Large intestine (tissue), 3 donors: ENCODE results near the gene STK10. TPM values are rescaled to one million over a fixed set of nuclear protein-coding genes. Genes with fewer than 3 reads are reported as not detected.

Experiments used
- DNase-seq, 2 donors: peaks; one replicate each; pipeline versions ENCODE4 v3.0.0 to v3.0.0-alpha.2; 2013
- H3K27ac ChIP-seq: one replicate; pipeline ENCODE4 v1.5.1; 2013; ENCODE audit warnings: low read length
- H3K27me3 ChIP-seq: 2 replicates; pipeline ENCODE4 v1.6.1; 2013; ENCODE audit warnings: low read length; ENCODE audit not compliant: control insufficient read depth, insufficient read depth
- H3K36me3 ChIP-seq: 2 replicates; pipeline ENCODE4 v1.6.1; 2013; ENCODE audit warnings: low read length; ENCODE audit not compliant: control insufficient read depth, insufficient read depth
- H3K4me1 ChIP-seq: one replicate; pipeline ENCODE4 v1.6.1; 2013; ENCODE audit warnings: low read length; ENCODE audit not compliant: control insufficient read depth, insufficient read depth
- H3K4me3 ChIP-seq: one replicate; pipeline ENCODE4 v1.5.1; 2013; ENCODE audit warnings: low read length
- H3K9me3 ChIP-seq: one replicate; pipeline ENCODE4 v1.6.1; 2013; ENCODE audit warnings: mild to moderate bottlenecking, low read depth, low read length, moderate library complexity; ENCODE audit not compliant: control insufficient read depth
- WGBS: methylation state at CpG from one replicate; pipeline ENCODE4 v1.1.5; 2013; ENCODE audit warnings: low lambda C conversion rate; ENCODE audit not compliant: insufficient coverage; 5-methylcytosine and 5-hydroxymethylcytosine counted together
- polyA plus RNA-seq: library from polyadenylated mRNA; unstranded; fragments of 120-200 nt; gene quantifications from one replicate; pipeline ENCODE4 v1.2.1, GENCODE V29; 2013

The STK10 gene
- polyA plus RNA-seq, 1 donor = 10.6 TPM

DNA sequence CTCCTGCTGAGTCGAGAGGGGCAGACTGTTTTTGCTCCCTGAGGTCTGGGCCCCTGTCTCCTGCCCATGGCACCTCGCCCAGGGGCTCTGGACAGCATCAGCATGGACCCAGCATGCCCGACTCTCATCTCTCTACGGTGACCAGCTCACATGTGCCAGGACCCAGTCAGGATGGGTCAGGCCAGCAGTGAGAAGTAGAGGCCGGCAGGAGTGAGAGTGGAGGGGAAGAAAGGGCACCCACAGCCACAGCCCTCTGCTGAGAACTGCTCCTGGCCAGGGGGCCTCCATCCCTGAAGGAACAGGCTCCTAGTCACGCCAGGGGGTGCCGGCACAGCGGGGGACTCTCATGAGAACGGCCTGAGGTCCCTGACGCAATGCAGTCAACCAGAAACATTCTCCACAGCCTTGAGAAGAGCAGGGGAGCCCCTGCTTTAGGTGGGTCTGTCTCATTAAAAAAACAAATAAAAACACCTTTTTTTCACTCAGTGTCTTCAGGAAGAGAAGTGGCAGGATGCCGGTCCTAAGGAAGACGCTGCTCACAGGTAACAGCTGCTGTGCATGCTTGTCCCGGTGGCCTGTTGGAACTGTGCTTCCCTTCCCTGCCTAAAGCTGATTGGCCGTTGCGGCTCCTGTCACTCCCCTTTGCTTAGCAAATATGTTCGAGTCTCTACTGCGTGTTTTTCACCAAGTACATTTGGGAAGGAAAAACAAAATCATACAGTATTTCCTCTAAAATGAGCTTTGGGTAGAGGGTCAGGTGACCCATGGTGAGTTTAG, 95.9 kb downstream of the STK10 start:
- Histone ChIP-seq H3K27ac (no peak overlapping the region), H3K9me3 (no peaks in the 10 kb centered on the region), H3K4me1 (no peaks in the 10 kb centered on the region), H3K36me3 (peaks cover 15% of the 10 kb centered on the region), H3K4me3 (no peak overlapping the region), H3K27me3 (no peaks in the 10 kb centered on the region)
- no peak for DNase-seq
- WGBS = no CpG with 5 or more reads among the region's 17 CpGs

DNA sequence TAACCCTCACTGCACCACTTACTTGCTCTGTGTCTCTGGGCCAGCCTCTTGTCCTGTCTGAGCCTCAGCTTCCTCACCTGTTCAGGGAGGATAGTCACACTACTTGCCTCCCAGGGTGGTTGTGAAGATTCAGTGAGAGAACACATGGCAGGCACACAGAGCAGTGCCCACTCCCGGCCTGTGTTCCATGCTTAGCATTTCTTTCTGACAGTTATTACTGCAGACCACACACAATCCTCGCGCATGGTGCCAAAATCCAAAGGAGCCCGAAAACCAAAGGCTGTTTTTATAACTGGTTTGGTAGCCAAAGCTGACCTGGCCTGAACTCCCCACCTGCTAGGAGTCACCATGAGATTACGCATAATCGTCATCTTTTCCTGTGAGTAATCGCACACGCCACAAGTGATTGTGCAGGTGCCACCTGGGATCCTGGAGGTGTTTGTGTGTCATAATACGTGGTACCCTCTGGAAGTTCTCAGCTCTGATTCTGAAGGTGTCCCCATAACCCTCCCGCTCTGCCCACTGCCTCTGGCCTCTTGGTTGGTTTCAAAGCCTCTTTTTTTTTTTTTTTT, 97.0 kb downstream of the STK10 start:
- no peak for DNase-seq
- Histone ChIP-seq H3K4me3 (no peak overlapping the region), H3K27ac (no peak overlapping the region), H3K9me3 (no peaks in the 10 kb centered on the region), H3K4me1 (no peaks in the 10 kb centered on the region), H3K27me3 (no peaks in the 10 kb centered on the region), H3K36me3 (peaks cover 15% of the 10 kb centered on the region)
- WGBS = no CpG with 5 or more reads among the region's 10 CpGs

DNA sequence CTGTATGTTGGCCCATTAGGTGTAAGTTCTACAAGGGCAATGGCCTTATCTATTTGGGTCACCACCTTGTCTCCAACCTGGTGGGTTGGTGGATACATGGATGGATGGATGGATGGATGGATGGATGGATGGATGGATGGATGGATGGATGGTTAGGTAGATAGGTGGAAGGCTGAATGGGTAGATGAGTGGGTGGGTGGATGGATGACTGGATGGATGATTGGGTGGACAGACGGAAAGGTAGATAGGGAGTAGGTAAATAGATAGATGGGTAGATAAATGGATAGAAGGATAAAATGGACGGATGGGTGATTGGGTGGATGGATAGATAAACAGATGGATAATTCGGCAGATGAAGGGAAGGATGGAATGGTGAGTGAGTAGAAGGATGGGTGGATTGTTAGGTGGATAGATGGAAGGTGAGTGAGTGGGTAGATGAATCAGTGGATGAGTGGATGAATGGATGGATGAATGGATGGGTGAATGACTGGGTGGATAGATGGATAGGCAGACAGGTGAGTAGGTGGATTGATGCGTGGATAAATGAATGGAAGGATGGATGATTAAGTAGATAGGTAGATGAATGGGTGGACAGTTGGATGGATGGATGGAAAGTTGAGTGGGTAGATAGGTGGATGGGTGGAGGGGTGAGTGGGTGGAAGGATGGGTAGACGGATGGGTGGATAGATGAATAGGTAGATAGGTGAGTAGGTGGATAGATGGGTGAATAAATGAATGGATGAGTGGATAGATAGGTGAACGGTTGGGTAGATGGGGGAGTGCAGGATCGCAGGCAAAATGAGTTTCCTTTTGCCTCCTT, 98.5 kb downstream of the STK10 start:
- Histone ChIP-seq H3K27me3 (no peaks in the 10 kb centered on the region), H3K36me3 (peaks cover 15% of the 10 kb centered on the region), H3K27ac (no peak overlapping the region), H3K4me1 (no peaks in the 10 kb centered on the region), H3K4me3 (no peak overlapping the region), H3K9me3 (no peaks in the 10 kb centered on the region)
- 88% methylated on average over 5 of the region's 7 CpGs for WGBS
- no peak for DNase-seq

- H3K9me3 ChIP-seq = no peaks in the 10 kb centered on the region
- DNase-seq = no peak
- WGBS = no CpG with 5 or more reads among the region's 2 CpGs
- H3K4me1 ChIP-seq = no peaks in the 10 kb centered on the region
- H3K36me3 ChIP-seq = peaks cover 15% of the 10 kb centered on the region
- H3K4me3 ChIP-seq = no peak overlapping the region
- no peak overlapping the region for H3K27ac ChIP-seq
- H3K27me3 ChIP-seq = no peaks in the 10 kb centered on the region
Observed at GRCh38 chr5:172088801-172089200, 99.2 kb downstream of the STK10 start.

DNA sequence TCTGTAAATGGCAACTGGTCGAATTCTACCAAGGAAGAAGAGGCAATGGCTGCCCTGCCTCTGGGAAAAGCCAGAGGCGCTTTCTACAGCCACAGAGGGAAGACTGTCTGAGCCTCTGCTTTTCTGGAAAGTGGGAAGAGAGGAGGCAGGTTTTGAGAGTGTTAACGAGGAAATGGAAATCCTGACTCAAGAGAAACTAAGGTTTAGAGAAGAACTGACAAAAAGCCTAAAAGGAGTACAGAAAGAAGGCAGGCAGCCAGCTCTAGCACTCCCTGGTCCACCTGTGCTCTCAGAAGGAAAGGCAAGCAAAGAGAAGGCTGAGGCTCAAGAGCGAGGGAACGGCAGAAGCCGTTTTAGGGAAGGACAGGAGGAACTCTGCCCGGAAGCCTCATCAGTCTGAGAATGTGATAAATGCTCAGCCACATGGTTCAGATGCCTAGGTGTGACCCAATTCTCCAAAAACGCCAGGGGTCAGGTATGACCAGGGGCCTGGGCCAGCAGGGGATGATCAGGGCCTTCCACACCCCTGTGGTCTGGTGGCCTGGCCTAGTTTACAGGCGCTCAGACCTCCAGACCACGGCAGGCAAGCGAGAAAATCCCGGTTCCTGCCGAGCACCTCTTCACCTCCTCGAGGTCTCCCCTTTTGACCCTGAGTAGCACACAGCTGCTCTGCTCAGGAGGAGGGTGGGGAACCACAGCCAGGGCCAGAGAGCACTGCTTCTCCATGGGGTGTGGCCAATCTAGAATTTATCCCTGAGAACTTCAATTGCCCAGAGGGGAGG, 101.6 kb downstream of the STK10 start:
- 83% methylated on average over 1 of the region's 14 CpGs for WGBS
- Histone ChIP-seq H3K36me3 (peaks cover 15% of the 10 kb centered on the region), H3K4me3 (no peak overlapping the region), H3K4me1 (no peaks in the 10 kb centered on the region), H3K27ac (no peak overlapping the region), H3K9me3 (no peaks in the 10 kb centered on the region), H3K27me3 (no peaks in the 10 kb centered on the region)
- DNase-seq = no peak

GRCh38 chr5:172085738-172086137, 102.3 kb downstream of the STK10 start:
- peaks cover 15% of the 10 kb centered on the region for H3K36me3 ChIP-seq

DNA sequence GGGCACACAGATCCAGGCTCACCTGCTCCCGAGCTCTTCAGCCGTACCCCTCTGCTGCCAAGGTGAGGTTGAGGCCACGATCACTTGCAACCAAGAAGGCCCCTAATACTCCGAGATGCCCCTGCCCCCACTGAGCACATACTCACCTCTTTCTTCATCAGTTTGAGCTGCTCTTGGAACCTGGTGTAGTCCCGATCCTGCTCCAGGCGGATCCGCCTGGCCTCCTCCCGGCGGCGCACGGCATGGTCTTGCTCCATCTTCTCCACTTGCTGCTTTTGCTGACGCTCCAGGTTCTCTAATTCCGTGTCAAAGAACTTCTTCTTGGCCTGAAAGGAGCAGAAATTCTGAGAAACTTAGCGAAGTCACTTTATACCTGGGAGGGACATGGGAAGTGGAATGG, 105.8 kb downstream of the STK10 start:
- Histone ChIP-seq H3K4me1 (no peaks in the 10 kb centered on the region), H3K9me3 (no peaks in the 10 kb centered on the region), H3K4me3 (no peak overlapping the region), H3K27ac (no peak overlapping the region), H3K36me3 (peaks cover 15% of the 10 kb centered on the region), H3K27me3 (no peaks in the 10 kb centered on the region)
- no peak for DNase-seq
- WGBS = 100% methylated on average over 1 of the region's 14 CpGs

More at GRCh38 chr5:172085738-172086137, 102.3 kb downstream of the STK10 start:
- H3K9me3 ChIP-seq = no peaks in the 10 kb centered on the region
- DNase-seq = no peak
- no peak overlapping the region for H3K4me3 ChIP-seq
- no peak overlapping the region for H3K27ac ChIP-seq
- H3K27me3 ChIP-seq = no peaks in the 10 kb centered on the region
- WGBS = no CpG with 5 or more reads among the region's 10 CpGs
- no peaks in the 10 kb centered on the region for H3K4me1 ChIP-seq

DNA sequence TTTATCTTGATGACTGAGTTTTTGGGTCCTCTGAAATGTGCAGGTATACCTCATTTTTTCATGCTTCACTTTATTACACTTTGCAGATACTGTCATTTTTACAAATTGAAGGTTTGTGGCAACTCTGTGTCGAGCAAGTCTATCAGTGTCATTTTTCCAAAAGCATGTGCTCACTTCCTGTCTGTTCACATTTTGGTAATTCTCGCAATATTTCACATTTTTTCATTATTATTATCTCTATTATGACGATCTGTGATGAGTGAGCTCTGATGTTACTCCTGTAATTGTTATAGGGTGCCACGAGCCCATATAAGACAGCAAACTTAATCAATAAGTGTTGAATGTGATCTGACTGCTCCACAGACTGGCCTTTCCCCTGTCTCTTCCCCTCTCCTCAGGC, 108.1 kb downstream of the STK10 start:
- no peak overlapping the region for H3K27ac ChIP-seq
- DNase-seq = no peak
- H3K36me3 ChIP-seq = peaks cover 18% of the 10 kb centered on the region
- H3K4me3 ChIP-seq = no peak overlapping the region
- 63% methylated on average over 2 of the region's 4 CpGs for WGBS
- no peaks in the 10 kb centered on the region for H3K27me3 ChIP-seq
- H3K4me1 ChIP-seq = no peaks in the 10 kb centered on the region
- no peaks in the 10 kb centered on the region for H3K9me3 ChIP-seq

DNA sequence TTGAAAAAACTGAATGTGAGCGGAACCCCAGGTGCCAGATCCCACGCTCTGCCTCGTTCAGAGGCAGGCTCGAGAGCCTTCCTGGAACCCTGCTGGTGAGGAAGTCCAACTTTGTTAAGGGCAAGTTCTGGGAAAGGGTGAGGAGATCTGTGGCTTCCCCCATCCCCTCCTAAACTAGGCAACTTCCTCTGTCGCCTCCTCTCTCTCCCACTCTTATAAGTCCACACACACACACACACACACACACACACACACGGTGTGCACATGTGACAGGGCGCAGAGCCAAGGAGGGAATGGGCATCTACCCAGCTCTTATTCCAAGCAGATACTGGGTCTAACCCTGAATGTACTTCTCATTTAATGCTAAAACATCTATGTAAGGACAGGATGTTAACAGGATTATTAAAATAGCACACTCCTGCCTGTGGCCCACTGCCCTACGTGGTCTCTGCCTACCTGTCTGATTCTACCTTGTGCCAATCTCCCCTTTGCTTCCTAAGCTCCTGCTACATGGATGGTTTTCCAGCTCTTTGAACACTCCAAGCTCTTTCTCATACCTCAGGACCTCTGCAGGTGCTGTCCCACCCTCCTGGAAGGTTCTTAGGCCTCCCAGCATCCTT, 109.2 kb downstream of the STK10 start:
- Histone ChIP-seq H3K4me3 (no peak overlapping the region), H3K36me3 (peaks cover 18% of the 10 kb centered on the region), H3K27ac (no peak overlapping the region), H3K9me3 (no peaks in the 10 kb centered on the region), H3K4me1 (no peaks in the 10 kb centered on the region), H3K27me3 (no peaks in the 10 kb centered on the region)
- DNase-seq = no peak
- 100% methylated on average over 1 of the region's 8 CpGs for WGBS
